ENCODE data around the gene VPS16. TPM values are rescaled to one million over a fixed set of nuclear protein-coding genes. Genes with fewer than 3 reads are reported as not detected.
"Not testable (repeated sequence)": the region's sequence is repeated elsewhere in the genome, so short reads cannot be mapped to it uniquely, and the experiment has no call there.

VPS16 gene
- polyA plus RNA-seq, 3 donors = 41.5 to 43.0 (median 42.5) TPM

- DNase-seq = no peak
Measured at GRCh38 chr20:2829376-2829775, 11.2 kb upstream of the VPS16 start.

DNA sequence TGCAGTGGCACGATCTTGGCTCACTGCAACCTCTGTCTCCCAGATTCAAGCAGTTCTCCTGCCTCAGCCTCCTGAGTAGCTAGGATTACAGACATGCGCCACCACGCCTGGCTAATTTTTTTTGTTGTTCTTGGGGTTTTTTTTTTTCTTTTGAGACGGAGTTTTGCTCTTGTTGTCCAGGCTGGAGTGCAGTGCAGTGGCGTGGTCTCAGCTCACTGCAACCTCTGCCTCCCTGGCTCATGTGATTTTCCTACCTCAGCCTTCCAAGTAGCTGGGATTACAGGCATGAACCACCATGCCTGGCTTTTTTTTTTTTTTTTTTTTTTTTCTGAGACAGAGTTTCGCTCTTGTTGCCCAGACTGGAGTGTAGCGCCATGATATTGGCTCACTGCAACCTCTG lies 9.3 kb upstream of the VPS16 start:
- not testable (repeated sequence) for DNase-seq

- no peak for DNase-seq
Measured at GRCh38 chr20:2833761-2834160, 6.8 kb upstream of the VPS16 start.

DNA sequence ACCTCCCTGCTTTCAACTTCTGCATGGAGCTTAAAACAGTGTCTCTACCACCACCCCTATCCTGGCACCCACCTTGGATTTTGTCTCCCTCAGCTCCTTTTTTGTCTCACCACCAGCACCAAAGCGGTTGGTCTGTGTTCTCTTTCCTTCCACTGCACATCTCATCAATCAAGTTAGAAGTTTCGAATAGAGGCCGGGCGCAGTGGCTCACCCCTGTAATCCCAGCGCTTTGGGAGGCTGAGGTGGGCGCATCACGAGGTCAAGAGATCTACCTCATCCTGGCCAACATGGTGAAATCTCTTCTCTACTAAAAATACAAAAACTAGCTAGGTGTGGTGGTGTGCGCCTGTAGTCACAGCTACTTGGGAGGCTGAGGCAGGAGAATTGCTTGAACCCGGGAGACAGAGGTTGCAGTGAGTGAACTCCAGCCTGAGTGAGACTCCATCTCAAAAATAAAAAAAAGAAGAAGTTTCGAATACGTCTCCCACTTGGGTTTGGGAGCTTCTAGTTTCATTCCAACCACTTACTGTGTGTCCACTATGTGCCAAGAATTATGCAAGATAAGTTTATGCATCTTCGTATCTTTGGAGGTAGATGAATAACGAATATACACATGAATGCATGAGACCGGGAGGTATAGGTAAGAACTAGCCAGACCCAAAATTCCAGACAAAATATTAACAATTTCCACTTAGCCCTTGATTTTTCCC lies 6.0 kb upstream of the VPS16 start:
- no peak for DNase-seq

GRCh38 chr20:2835331-2835796 lies 5.2 kb upstream of the VPS16 start:
- no peak for DNase-seq

DNA sequence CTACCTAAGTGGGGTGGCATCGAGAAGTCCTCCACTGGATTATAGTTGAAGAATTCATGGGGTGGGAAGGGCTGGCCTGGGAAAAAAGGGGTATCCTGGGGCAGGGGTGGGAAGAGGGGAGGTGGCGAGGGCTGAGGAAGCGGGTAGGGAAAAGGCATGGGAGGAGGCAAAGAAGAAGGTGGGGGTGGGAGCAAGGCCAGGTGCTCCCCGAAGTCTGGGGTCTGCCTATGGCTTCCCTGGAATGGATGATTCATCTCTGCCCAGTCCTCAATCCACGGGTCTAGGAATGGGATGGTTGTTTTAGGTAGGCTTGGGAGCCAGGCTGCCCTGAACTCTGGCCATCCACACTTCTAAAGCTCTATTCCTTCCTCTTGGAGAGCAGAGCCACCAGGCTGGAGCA lies 4.5 kb upstream of the VPS16 start:
- no peak for DNase-seq

DNA sequence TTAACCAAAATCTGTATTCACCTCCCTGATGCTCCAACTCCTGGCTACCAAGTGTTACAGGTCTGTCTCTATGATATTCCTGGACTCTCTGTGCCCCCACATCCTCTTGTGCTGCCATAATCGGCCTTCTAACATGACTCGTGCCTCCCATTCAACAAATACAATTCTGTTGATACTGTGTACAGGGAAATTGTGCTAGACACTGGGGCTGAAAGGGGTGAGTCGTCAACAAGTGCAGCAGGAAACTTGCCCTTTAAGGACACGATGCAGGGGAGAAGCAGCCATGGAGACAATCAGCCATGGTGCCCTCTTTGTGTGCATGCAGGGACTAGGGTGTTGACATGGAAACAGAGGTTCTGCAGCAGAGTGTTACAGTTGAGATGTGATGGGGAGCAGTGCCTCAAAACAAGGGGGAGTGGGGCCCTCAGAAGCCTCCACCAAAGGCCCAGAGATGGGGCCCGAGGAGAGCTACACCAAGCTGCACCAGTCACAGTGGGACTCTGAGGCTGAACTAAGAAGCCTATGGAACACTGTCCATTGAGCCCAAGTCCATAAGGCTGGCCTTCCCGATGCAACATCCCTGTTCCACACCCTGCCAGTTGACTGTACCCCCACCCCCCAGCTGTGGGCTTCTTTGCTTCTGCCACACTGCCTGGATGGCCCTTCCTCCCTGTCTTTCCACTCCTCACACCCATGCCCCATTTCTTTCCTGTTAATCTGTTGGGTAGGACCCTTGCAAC lies 3.2 kb upstream of the VPS16 start:
- DNase-seq = no peak

DNA sequence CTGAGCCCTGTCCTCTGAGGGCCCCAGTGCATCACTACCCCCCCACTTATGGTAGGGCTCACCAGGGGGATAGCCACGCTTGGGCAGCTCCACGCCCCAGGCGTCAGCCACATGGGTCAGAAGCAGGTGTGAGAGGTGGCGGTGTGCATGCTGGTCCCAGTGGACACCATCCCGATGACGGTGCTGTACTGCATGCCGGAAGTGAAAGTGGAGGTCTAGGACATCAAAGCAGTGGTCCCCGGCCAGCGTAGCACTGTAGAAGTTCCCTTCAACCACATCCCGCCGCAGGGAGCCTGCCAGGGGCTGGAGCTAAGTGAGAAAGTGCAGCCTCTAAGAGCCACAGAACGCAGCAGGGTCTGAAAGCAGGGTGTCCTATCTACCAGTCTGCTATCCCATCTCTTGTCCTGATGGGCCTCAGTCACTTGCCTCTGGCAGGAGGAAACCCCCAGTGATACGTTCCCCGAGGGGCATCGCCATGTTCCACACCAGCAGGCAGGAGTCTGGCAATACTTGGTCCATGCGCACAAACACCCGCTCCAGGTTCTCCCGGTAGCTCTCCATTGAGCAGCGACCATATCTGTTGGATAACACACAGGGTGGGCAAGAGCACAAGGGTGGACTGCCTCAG lies 2.3 kb upstream of the VPS16 start:
- no peak for DNase-seq

DNA sequence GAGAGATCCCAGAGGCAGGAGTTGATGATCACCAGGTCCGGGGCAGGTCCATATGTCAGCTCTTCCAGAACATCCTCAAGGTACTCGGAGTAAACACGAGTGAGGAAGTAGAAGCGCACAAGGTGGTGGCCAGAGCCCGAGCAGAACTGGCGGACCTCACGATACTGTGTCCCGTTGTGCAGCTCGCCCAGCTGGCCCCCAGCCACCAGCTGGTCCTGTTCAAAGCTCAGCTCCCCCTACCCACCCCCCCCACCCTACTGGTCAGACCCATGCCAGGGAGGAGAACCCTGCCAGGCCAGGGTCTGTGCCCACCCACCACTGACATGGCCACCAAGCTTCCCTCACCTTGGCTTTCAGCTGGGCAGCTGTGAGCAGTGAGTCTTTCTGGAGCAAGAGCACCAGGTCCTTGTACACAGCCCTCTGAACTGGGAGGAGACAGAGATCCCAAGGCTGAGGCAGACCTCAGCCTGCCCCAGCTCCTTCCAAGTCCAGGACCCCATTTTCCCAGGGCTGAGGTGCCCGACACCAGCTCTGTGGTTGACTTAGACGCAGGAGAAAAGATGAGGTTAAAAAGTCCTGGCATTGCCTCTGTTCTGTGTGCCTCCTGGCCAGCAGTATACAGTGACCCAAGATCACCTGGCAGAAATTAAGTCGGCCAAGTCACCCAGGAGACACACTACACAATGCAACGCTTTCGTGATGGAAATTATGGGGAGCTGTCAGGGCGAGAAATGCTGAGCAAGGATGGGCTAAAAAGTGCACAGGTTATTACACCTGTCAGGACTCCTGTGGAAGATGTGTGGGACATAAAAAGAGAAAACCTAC lies 1.5 kb upstream of the VPS16 start:
- DNase-seq = no peak

GRCh38 chr20:2839732-2840137 lies 810 bp upstream of the VPS16 start:
- no peak for DNase-seq

GRCh38 chr20:2840967-2841531 lies 504 bp downstream of the VPS16 start:
- DNase-seq = no peak

GRCh38 chr20:2845607-2846006 lies 5.1 kb downstream of the VPS16 start:
- no peak for DNase-seq

GRCh38 chr20:2846698-2847097 lies 6.2 kb downstream of the VPS16 start:
- DNase-seq = no peak

DNA sequence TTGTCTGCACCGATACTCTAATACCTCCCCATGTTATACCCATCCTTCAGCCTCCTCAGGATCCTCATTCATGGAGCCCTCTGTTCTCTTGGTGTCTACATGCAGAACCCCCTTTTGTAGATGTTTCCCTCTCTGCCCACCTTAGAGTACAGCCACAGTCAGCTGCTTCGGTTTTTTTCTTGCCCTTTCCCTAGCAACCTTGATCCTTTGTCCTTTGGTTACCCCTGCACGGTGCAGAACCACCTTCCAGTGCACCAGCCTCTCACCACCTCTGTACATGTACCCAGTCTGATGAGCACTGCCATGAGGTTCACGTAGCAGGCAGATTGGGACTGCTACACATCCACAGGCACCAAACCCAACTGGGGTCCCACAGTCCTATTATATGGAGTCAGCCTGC lies 7.3 kb downstream of the VPS16 start:
- no peak for DNase-seq

- DNase-seq = no peak
Measured at GRCh38 chr20:2849529-2849928, 9.0 kb downstream of the VPS16 start.

DNA sequence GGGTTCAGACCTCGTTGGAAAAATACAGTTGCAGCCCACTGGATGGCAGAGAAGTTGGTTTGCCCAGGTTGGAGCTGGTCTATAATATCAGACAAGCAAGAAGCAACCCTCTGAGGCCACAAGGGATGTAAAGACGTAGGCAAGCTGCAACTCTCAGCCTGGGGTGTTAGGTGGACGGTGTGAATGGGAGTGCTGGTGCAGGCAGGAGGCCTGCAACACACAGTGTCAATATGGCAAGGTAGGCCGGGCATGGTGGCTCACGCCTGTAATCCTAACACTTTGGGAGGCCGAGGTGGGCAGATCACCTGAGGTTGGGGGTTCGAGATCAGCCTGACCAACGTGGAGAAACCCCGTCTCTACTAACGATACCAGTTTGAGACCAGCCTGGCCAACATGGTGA lies 10.5 kb downstream of the VPS16 start:
- no peak for DNase-seq

DNA sequence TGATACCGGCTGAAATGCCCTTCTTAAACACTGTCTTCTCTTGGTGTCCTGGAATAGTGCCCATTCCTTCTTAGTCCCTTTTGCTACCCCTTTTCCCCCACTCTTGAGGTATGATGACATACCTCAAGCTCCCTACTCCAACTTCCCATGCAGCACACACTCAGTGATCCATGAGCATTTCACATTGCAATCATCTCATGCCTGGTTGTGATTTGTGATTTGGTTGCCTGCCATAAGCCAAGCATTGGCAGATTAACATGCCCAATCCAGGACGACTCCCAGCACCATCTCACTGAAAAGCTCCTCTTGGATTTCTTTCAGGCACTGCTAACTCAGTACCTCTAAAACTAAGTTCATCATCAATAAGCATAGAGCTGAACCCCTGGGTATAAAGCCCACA lies 18.0 kb downstream of the VPS16 start:
- no peak for DNase-seq

- no peak for DNase-seq
Measured at GRCh38 chr20:2859330-2860121, 19.0 kb downstream of the VPS16 start.

DNA sequence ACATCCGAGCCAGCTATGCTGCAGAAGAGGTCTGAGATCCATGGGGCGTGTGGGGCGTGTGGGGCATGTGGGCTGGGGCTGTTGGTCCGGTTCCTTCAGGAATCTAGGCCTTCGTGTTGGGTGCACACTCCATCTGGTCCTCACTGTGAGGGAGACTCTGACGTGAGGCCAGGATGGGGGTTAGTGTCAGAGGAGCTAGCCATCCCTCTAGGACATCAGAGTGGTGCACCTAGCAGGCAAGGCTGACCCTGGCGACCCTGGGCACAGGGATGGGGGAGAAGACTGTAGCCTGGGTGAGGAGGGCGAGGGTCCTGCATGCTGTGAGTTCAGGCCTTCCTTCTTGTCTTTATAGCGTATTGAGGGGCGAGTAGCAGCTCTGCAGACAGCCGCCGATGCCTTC lies 24.1 kb downstream of the VPS16 start:
- no peak for DNase-seq

DNA sequence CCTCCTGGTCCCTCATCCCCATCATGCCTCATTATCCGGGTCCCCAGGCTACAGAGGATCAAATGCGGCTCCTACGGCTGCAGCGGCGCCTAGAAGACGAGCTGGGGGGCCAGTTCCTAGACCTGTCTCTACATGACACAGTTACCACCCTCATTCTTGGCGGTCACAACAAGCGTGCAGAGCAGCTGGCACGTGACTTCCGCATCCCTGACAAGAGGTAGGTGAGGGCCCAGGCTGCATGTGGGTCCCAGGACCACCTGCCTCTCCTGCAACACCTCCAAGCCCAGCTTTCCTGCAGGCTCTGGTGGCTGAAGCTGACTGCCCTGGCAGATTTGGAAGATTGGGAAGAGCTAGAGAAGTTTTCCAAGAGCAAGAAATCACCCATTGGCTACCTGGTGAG lies 24.6 kb downstream of the VPS16 start:
- no peak for DNase-seq

- no peak for DNase-seq
Measured at GRCh38 chr20:2865630-2866029, 25.1 kb downstream of the VPS16 start.
